HEK293T (cell line): ENCODE results near the gene CELF4.

Experiments used
- CTCF ChIA-PET: fragments of 350-600 bp; formaldehyde crosslinking; extraction: SDS; loops from one replicate; lab custom pipeline; 2021; ENCODE audit warnings: antibody characterized with exemption, inconsistent platforms; lab: Yijun Ruan, JAX
- POLR2A ChIA-PET: fragments of 350-600 bp; formaldehyde crosslinking; extraction: SDS; loops from one replicate; lab custom pipeline; 2020; ENCODE audit warnings: antibody characterized with exemption, inconsistent platforms; lab: Yijun Ruan, JAX
- DNase-seq: peaks from one replicate; pipeline ENCODE4 v3.0.0; 2012; ENCODE audit warnings: mixed read lengths; ENCODE audit errors: extremely low spot score
- ARNT ChIP-seq: fragments of 450-650 bp; IDR thresholded peaks from 2 replicates; pipeline ENCODE4 v1.6.1; 2017; ENCODE audit warnings: mild to moderate bottlenecking
- BHLHE40 ChIP-seq: fragments of 450-650 bp; IDR thresholded peaks from 2 replicates; pipeline ENCODE4 v1.6.1; 2016; ENCODE audit warnings: mild to moderate bottlenecking, moderate library complexity, borderline replicate concordance
- CTBP1 ChIP-seq: fragments of 450-650 bp; IDR thresholded peaks from 2 replicates; pipeline ENCODE4 v1.6.1; 2016; ENCODE audit warnings: borderline replicate concordance
- ELF4 ChIP-seq: fragments of 450-650 bp; IDR thresholded peaks from 2 replicates; pipeline ENCODE4 v1.6.1; 2017; ENCODE audit warnings: antibody characterized with exemption
- FOXA1 ChIP-seq: fragments of 450-650 bp; IDR thresholded peaks from 2 replicates; pipeline ENCODE4 v1.6.1; 2016; ENCODE audit warnings: mild to moderate bottlenecking
- FOXK2 ChIP-seq: fragments of 450-650 bp; IDR thresholded peaks from 2 replicates; pipeline ENCODE4 v1.6.1; 2016; ENCODE audit warnings: mild to moderate bottlenecking
- FOXM1 ChIP-seq: fragments of 450-650 bp; IDR thresholded peaks from 2 replicates; pipeline ENCODE4 v1.6.1; 2017; ENCODE audit warnings: mild to moderate bottlenecking, borderline replicate concordance
- HDGF ChIP-seq: fragments of 450-650 bp; IDR thresholded peaks from 2 replicates; pipeline ENCODE4 v1.6.1; 2017; ENCODE audit warnings: antibody characterized with exemption, borderline replicate concordance
- L3MBTL2 ChIP-seq: fragments of 450-650 bp; conservative IDR thresholded peaks from 2 replicates; pipeline ENCODE4 v1.6.1; 2016; ENCODE audit warnings: mild to moderate bottlenecking
- LEF1 ChIP-seq: fragments of 450-650 bp; IDR thresholded peaks from 2 replicates; pipeline ENCODE4 v1.6.1; 2017; ENCODE audit warnings: mild to moderate bottlenecking, borderline replicate concordance
- NFRKB ChIP-seq: fragments of 450-650 bp; IDR thresholded peaks from 2 replicates; pipeline ENCODE4 v1.6.1; 2016; ENCODE audit warnings: mild to moderate bottlenecking, moderate library complexity
- SP1 ChIP-seq: fragments of 450-650 bp; IDR thresholded peaks from 2 replicates; pipeline ENCODE4 v1.6.1; 2017
- SUZ12 ChIP-seq: fragments of 450-650 bp; IDR thresholded peaks from 2 replicates; pipeline ENCODE4 v1.6.1; 2016; ENCODE audit warnings: mild to moderate bottlenecking
- TARDBP ChIP-seq: fragments of 450-650 bp; IDR thresholded peaks from 2 replicates; pipeline ENCODE4 v1.6.1; 2016
- ZNF384 ChIP-seq: fragments of 450-650 bp; IDR thresholded peaks from 2 replicates; pipeline ENCODE4 v1.6.1; 2016
- TF ChIP-seq, protein P1 (sequence below): fragments of 450-650 bp; IDR thresholded peaks from 2 replicates; pipeline ENCODE4 v1.6.1; 2016

The CELF4 gene

DNA sequence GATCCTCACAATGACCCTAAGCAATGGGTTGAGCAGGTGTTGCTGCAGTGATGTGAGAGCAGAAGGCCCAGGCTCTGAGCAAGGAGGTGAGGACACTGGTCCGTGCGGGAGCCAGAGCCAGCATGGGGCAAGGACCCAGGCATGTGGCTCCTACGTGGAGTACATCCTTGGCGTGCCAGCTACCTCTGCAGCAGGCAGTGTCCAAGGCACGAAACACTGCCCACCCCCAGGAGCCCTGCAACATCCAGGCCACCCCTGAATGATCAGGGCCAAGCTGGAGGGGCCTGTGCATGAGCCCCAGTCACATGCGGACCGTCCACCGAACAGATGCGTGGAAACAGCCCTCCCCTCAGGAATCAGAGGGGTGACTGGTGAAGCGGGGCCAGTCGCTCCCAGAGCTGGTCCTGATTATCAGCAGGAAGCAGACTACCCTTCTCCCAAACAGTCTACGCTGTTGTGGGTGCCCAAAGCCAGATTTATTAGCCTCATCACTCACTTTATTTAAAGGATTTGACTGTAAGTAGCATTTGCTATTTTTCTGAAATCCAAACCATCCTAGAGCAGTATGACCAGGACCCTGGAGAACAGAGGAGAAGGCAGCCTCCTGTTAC lies 16.8 kb downstream of the CELF4 start:
- ChIA-PET CTCF (no interaction called here), POLR2A (no interaction called here)

DNA sequence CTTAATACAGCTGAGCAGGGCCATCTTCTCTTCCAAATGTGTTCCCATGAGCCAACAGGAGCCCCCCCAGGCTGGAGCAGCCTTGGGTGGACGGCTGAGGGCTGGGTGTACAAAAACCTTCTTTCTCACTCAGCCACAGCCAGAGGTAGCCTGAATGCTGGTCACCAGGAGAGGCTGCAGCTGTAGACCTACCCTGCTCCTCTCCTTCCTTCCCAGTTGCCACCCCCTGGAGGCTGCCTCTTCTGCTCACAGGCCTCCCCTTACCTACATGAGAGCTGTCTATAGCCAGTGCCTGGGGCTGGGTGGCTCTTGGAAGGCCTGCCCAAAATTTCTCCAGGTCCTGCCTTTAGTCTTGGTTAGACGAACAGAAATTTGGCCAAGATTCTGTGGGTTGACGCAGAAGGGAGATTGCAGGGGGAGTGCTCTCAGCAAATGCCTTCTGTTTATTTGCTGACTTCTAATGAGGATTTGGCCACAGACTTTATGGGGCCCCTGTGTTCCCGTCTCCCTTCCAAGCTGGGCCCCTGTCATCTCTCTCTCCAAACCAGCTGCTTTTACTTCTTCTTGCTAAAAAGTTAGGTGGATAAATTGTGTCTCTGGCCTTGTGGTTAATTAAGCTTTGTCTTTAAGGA lies 18.3 kb downstream of the CELF4 start:
- DNase-seq: no peak
- TF ChIP-seq FOXM1 (no peak), HDGF (no peak), SP1 (no peak), ARNT (no peak), ZNF384 (no peak), FOXA1 (no peak), TARDBP (no peak), LEF1 (no peak), SUZ12 (no peak), BHLHE40 (no peak), FOXK2 (no peak), ELF4 (no peak)
- ChIA-PET CTCF (interaction anchor here (0.7 to 1.1 kb wide), 2 partner anchors 10 to 18 kb away, joined by 3 read pairs; no protein-coding TSS in a partner anchor), POLR2A (no interaction called here)

More for the DNA sequence above, 16.8 kb downstream of the CELF4 start:
- no peak for DNase-seq
- TF ChIP-seq, protein P1, sequence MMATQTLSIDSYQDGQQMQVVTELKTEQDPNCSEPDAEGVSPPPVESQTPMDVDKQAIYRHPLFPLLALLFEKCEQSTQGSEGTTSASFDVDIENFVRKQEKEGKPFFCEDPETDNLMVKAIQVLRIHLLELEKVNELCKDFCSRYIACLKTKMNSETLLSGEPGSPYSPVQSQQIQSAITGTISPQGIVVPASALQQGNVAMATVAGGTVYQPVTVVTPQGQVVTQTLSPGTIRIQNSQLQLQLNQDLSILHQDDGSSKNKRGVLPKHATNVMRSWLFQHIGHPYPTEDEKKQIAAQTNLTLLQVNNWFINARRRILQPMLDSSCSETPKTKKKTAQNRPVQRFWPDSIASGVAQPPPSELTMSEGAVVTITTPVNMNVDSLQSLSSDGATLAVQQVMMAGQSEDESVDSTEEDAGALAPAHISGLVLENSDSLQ: no peak
- TF ChIP-seq CTBP1 (no peak), LEF1 (no peak), ZNF384 (no peak), NFRKB (no peak), SUZ12 (no peak), HDGF (no peak), L3MBTL2 (no peak), FOXM1 (no peak), SP1 (no peak), FOXK2 (no peak), BHLHE40 (no peak), FOXA1 (no peak), TARDBP (no peak), ARNT (no peak), ELF4 (no peak)

DNA sequence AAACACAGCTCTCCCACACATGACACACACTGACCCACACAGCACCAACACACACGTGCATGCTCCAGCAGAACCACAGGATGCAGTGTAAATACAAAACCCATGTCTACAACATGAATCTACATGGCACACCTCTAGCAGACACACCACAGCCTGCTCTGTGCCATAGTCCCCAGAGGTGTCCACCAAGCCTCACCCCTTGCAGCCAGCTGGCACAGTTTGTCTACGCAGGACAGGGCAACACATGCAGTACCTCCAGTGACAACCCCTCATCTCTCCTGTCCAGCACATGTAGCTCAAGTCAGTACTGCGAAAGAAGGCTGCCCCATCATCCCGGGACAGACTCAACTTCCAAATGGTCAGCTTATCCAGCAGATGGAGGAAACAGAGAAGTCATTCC lies 18.9 kb downstream of the CELF4 start:
- POLR2A ChIA-PET: no interaction called here
- no peak for DNase-seq
- TF ChIP-seq SUZ12 (no peak), SP1 (no peak), FOXK2 (no peak), LEF1 (no peak)
- CTCF ChIA-PET: interaction anchor here (0.7 to 1.1 kb wide), 2 partner anchors 9 to 18 kb away, joined by 3 read pairs; no protein-coding TSS in a partner anchor

DNA sequence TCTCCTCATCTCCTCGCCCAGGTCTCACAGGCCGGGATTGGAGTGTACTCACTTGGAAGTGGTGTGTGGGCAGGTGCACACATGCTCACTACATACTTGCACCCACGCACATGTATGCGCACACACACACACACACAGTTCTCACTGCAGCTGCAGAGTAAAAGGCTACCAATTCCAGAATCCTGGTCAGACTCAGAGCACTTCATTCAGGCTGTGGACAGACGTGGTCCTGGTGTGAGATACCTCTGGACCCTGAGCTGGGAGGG lies 19.4 kb downstream of the CELF4 start:
- ChIA-PET POLR2A (no interaction called here), CTCF (interaction anchor here (1.1 kb wide), 1 partner anchor 9 kb away, joined by 3 read pairs; no protein-coding TSS in a partner anchor)
- TF ChIP-seq, protein P1: no peak
- no peak for TF ChIP-seq ARNT
- TF ChIP-seq FOXK2: no peak
- TF ChIP-seq BHLHE40: no peak
- DNase-seq: no peak

DNA sequence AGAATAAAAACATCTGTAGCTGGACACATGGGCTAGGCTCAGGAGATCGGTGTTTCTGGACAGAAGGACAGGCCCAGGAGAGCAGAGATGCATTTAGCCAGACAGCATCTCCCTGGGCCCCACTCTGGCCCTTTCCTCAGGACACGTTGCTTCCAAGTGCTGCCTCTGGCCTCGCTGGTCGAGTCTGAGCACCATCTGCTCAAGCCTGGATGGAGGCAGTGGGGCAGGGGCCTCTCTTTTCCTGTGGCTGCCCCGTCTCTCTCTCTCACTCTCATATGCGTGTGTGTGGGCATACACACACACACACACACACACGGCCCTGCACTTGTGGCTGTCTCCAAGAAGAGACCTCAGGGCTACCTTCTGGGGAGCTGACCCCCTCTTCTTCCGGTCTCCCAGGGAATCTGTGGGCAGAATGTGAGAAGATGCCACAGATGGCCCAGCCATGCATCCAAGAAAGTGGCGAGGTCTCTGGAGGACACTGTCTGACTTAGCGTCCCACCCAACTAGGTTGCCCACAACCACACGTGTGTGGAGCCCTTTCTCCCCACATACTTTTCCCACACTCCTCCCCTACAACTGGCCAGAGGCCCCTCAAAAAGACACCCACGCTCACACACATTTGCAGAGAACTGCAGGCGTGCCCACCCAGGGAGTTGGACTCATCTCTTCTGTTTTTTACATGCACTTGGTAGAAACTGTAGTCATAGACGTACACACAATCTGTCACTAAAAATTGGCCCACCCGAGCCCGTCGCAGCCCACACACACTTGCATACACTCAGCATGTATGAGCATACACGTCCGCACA lies 19.9 kb downstream of the CELF4 start:
- TF ChIP-seq ARNT (no peak), ELF4 (no peak)
- TF ChIP-seq, protein P1: no peak
- ChIA-PET POLR2A (no interaction called here), CTCF (no interaction called here)
- no peak for DNase-seq

DNA sequence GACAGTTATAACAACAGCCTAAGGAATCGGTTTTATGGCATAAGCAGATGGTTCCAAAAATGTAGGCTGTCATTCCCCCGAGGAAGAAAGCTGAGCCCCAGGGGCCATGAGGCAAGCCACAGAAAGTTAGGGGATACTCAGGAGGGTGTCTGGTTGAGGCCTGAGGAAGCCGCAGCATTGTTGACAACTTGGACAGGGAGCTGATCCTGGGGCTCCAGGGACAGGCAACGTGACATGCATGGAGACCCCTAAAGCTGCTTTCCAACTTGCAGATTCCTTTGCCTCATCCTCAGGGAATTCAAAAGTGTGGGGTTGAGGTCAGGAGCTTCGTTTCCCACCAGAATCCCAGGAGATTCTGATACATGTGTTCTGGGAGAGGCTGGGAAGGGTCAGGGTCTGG lies 20.9 kb downstream of the CELF4 start:
- no peak for DNase-seq
- ChIA-PET POLR2A (no interaction called here), CTCF (no interaction called here)
- TF ChIP-seq ARNT (no peak), L3MBTL2 (no peak), NFRKB (no peak), FOXA1 (no peak), BHLHE40 (no peak), FOXK2 (no peak), TARDBP (no peak), SUZ12 (no peak), ELF4 (no peak), LEF1 (no peak), CTBP1 (no peak), FOXM1 (no peak), HDGF (no peak), ZNF384 (no peak), SP1 (no peak)
- TF ChIP-seq, protein P1: no peak
